ENCODE measurements around the gene KIAA0513. TPM values are rescaled to one million over a fixed set of nuclear protein-coding genes. Genes with fewer than 3 reads are reported as not detected.

The KIAA0513 gene
- total and polyA plus RNA-seq, 2 of the 13 experiments (the other 11 are each of a cell fraction or from before 2014, with no cell fraction given): 1.8 TPM

DNA sequence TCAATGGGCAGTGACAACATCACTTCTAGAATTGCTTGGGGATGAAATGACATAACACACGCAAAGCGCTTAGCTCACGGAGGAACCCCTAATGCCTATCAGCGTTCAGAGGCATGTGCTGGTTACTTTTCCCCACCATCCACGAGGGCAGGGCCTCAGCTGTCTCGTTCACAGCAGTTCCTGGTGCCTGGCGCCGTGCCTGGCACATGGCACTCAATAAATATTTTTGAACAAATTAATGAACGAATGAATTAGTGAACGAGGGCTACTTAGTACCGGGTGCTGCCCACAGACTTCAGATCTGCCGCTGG, 98.8 kb downstream of the KIAA0513 start (continued):
- TF ChIP-seq DNMT3B (CRISPR knock-in tag; conservative IDR thresholded peaks at IDR 0.05): no peak
- no peak for TF ChIP-seq NFE2L1 (CRISPR knock-in tag; IDR thresholded peaks at IDR 0.05; ENCODE audit: borderline replicate concordance)
- peak; percentile 62; the same call in 1 of the 2 replicates for TF ChIP-seq ZNF605 (CRISPR knock-in tag; IDR thresholded peaks at IDR 0.05)
- TF ChIP-seq ZNF775 (CRISPR knock-in tag; IDR thresholded peaks at IDR 0.05; ENCODE audit: borderline replicate concordance): no peak
- TF ChIP-seq, protein P1, sequence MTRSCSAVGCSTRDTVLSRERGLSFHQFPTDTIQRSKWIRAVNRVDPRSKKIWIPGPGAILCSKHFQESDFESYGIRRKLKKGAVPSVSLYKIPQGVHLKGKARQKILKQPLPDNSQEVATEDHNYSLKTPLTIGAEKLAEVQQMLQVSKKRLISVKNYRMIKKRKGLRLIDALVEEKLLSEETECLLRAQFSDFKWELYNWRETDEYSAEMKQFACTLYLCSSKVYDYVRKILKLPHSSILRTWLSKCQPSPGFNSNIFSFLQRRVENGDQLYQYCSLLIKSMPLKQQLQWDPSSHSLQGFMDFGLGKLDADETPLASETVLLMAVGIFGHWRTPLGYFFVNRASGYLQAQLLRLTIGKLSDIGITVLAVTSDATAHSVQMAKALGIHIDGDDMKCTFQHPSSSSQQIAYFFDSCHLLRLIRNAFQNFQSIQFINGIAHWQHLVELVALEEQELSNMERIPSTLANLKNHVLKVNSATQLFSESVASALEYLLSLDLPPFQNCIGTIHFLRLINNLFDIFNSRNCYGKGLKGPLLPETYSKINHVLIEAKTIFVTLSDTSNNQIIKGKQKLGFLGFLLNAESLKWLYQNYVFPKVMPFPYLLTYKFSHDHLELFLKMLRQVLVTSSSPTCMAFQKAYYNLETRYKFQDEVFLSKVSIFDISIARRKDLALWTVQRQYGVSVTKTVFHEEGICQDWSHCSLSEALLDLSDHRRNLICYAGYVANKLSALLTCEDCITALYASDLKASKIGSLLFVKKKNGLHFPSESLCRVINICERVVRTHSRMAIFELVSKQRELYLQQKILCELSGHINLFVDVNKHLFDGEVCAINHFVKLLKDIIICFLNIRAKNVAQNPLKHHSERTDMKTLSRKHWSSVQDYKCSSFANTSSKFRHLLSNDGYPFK (CRISPR knock-in tag; IDR thresholded peaks at IDR 0.05; ENCODE audit: borderline replicate concordance): peak; percentile 34; the same call in 1 of the 2 replicates
- 0 out of 2 replicates have a peak, but pooled peaks have one; percentile 33 for TF ChIP-seq ZMYM2 (CRISPR knock-in tag; IDR thresholded peaks at IDR 0.05)
- TF ChIP-seq, protein P2, sequence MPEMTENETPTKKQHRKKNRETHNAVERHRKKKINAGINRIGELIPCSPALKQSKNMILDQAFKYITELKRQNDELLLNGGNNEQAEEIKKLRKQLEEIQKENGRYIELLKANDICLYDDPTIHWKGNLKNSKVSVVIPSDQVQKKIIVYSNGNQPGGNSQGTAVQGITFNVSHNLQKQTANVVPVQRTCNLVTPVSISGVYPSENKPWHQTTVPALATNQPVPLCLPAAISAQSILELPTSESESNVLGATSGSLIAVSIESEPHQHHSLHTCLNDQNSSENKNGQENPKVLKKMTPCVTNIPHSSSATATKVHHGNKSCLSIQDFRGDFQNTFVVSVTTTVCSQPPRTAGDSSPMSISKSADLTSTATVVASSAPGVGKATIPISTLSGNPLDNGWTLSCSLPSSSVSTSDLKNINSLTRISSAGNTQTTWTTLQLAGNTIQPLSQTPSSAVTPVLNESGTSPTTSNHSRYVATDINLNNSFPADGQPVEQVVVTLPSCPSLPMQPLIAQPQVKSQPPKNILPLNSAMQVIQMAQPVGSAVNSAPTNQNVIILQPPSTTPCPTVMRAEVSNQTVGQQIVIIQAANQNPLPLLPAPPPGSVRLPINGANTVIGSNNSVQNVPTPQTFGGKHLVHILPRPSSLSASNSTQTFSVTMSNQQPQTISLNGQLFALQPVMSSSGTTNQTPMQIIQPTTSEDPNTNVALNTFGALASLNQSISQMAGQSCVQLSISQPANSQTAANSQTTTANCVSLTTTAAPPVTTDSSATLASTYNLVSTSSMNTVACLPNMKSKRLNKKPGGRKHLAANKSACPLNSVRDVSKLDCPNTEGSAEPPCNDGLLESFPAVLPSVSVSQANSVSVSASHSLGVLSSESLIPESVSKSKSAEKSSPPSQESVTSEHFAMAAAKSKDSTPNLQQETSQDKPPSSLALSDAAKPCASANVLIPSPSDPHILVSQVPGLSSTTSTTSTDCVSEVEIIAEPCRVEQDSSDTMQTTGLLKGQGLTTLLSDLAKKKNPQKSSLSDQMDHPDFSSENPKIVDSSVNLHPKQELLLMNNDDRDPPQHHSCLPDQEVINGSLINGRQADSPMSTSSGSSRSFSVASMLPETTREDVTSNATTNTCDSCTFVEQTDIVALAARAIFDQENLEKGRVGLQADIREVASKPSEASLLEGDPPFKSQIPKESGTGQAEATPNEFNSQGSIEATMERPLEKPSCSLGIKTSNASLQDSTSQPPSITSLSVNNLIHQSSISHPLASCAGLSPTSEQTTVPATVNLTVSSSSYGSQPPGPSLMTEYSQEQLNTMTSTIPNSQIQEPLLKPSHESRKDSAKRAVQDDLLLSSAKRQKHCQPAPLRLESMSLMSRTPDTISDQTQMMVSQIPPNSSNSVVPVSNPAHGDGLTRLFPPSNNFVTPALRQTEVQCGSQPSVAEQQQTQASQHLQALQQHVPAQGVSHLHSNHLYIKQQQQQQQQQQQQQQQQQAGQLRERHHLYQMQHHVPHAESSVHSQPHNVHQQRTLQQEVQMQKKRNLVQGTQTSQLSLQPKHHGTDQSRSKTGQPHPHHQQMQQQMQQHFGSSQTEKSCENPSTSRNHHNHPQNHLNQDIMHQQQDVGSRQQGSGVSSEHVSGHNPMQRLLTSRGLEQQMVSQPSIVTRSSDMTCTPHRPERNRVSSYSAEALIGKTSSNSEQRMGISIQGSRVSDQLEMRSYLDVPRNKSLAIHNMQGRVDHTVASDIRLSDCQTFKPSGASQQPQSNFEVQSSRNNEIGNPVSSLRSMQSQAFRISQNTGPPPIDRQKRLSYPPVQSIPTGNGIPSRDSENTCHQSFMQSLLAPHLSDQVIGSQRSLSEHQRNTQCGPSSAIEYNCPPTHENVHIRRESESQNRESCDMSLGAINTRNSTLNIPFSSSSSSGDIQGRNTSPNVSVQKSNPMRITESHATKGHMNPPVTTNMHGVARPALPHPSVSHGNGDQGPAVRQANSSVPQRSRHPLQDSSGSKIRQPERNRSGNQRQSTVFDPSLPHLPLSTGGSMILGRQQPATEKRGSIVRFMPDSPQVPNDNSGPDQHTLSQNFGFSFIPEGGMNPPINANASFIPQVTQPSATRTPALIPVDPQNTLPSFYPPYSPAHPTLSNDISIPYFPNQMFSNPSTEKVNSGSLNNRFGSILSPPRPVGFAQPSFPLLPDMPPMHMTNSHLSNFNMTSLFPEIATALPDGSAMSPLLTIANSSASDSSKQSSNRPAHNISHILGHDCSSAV (CRISPR knock-in tag; IDR thresholded peaks at IDR 0.05; ENCODE audit: borderline replicate concordance): no peak

All from HepG2 (cell line).